K562 (cell line): ENCODE measurements around the gene FCHSD1. TPM values are rescaled to one million over a fixed set of nuclear protein-coding genes. Genes with fewer than 3 reads are reported as not detected.

Experiments used
- E2F6 ChIP-seq, 2 experiments: IDR thresholded peaks; 2 replicates each; pipeline ENCODE4 v1.6.1; 2011; ENCODE audit warnings: borderline replicate concordance in 1 of 2, control low read depth in 1 of 2, low read depth in 1 of 2, low read length in 1 of 2, mild to moderate bottlenecking in 1 of 2, mixed read lengths in 1 of 2, moderate library complexity in 1 of 2; ENCODE audit not compliant: insufficient read depth in 1 of 2, insufficient read length in 1 of 2, poor library complexity in 1 of 2, severe bottlenecking in 1 of 2; ENCODE audit errors: extremely low read depth in 1 of 2
- ETV6 ChIP-seq, 3 experiments: fragments of 150-350 bp in 1 of 3; sonication (generic) in 1 of 3; formaldehyde crosslinking in 1 of 3; IDR thresholded peaks; 2 replicates each; pipeline versions ENCODE4 v1.6.1 to v1.8.0; 2014 to 2022; ENCODE audit warnings: borderline replicate concordance in 2 of 3, low read depth in 2 of 3, antibody characterized with exemption in 1 of 3, low read length in 1 of 3, mild to moderate bottlenecking in 1 of 3, missing genetic modification reagents in 1 of 3
- GATAD2A ChIP-seq: fragments of 450-650 bp; IDR thresholded peaks from 2 replicates; pipeline ENCODE4 v1.6.1; 2017
- MEIS2 ChIP-seq: fragments of 450-650 bp; IDR thresholded peaks from 2 replicates; pipeline ENCODE4 v1.6.1; 2014; ENCODE audit warnings: mild to moderate bottlenecking; ENCODE audit not compliant: partially characterized antibody
- MTA3 ChIP-seq: fragments of 450-650 bp; formaldehyde crosslinking; IDR thresholded peaks from 2 replicates; pipeline ENCODE4 v1.6.1; 2017; ENCODE audit warnings: mild to moderate bottlenecking, borderline replicate concordance
- NR1H2 ChIP-seq: sonication (generic); formaldehyde crosslinking; IDR thresholded peaks from 2 replicates; pipeline ENCODE4 v1.4.0; 2020; ENCODE audit warnings: mild to moderate bottlenecking, missing genetic modification reagents
- RB1 ChIP-seq: fragments of 450-650 bp; IDR thresholded peaks from 2 replicates; pipeline ENCODE4 v1.6.1; 2017; ENCODE audit warnings: low read depth, mild to moderate bottlenecking
- RFX1 ChIP-seq: fragments of 450-650 bp; IDR thresholded peaks from 2 replicates; pipeline ENCODE4 v1.6.1; 2016; ENCODE audit warnings: mild to moderate bottlenecking, moderate library complexity
- SMAD1 ChIP-seq: fragments of 150-350 bp; IDR thresholded peaks from 2 replicates; pipeline ENCODE4 v1.6.1; 2014; ENCODE audit warnings: low read length, low read depth; ENCODE audit not compliant: partially characterized antibody
- SPI1 ChIP-seq: IDR thresholded peaks from 2 replicates; pipeline ENCODE4 v1.6.1; 2011; ENCODE audit warnings: low read depth, low read length, control low read depth, borderline replicate concordance
- TSHZ1 ChIP-seq: fragments of 250-450 bp; sonication (Bioruptor Pico); IDR thresholded peaks from 2 replicates; pipeline ENCODE4 v1.4.0; 2020; ENCODE audit warnings: mild to moderate bottlenecking, moderate library complexity
- ZNF41 ChIP-seq: fragments of 250-450 bp; sonication (Bioruptor Pico); conservative IDR thresholded peaks from 2 replicates; pipeline ENCODE4 v1.4.0; 2020; ENCODE audit warnings: mild to moderate bottlenecking
- ZNF512 ChIP-seq: IDR thresholded peaks from 2 replicates; pipeline ENCODE4 v1.6.1; 2016; ENCODE audit warnings: missing genetic modification characterization, missing compliant biosample characterization
- polyA plus RNA-seq, 8 experiments: library from polyadenylated mRNA; depleted of rRNA in 4 of 8; stranded (reverse) in 5 of 8; unstranded in 3 of 8; fragments of >200 nt; fragmentation: Nextera tagmentation in 2 of 8; fragmentation: Illumina TruSeq in 1 of 8; extraction: Ambion mirVana in 2 of 8; extraction: Trizol in 1 of 8; gene quantifications; 2 replicates each; pipeline versions ENCODE4 v1.2.1 to v1.2.3, GENCODE V29; 2011 to 2014; ENCODE audit warnings: inconsistent platforms in 1 of 8, missing spikeins in 1 of 8
- total RNA-seq, 7 experiments: library from RNA; depleted of rRNA in 6 of 7; stranded (reverse); fragments of >200 nt in 6 of 7; fragmentation: Illumina TruSeq in 2 of 7; extraction: Trizol in 2 of 7; gene quantifications; 2 replicates each; pipeline versions ENCODE4 v1.2.1 to v1.2.3, GENCODE V29; 2011 to 2021; ENCODE audit warnings: low replicate concordance in 1 of 7

The FCHSD1 gene
- total and polyA plus RNA-seq, 9 of the 15 experiments (the other 6 are each of a cell fraction or from before 2014, with no cell fraction given): 0.35 to 37.5 (median 13.6) TPM

- TF ChIP-seq NR1H2 (CRISPR knock-in tag) (no peak), MTA3 (peak; percentile 82; the same call in 1 of the 2 replicates), ZNF512 (no peak), SPI1 (peak; percentile 52; the same call in 1 of the 2 replicates), E2F6 (IDR thresholded peaks at IDR 0.05; ENCODE audit: borderline replicate concordance in 1 of 2, extremely low read depth in 1 of 2, insufficient read depth in 1 of 2, insufficient read length in 1 of 2, low read depth in 1 of 2, low read length in 1 of 2, poor library complexity in 1 of 2, severe bottlenecking in 1 of 2) (no peak), GATAD2A (no peak; the same call in none of the 2 replicates), TSHZ1 (CRISPR knock-in tag) (no peak), SMAD1 (no peak), ZNF41 (no peak), RFX1 (no peak), RB1 (no peak), MEIS2 (peak; percentile 75), ETV6 (IDR thresholded peaks at IDR 0.05; ENCODE audit: borderline replicate concordance in 1 of 2, low read depth in 2 of 2, low read length in 1 of 2) (no peak; a peak in 1 of 4 replicates), ETV6 (CRISPR knock-in tag; IDR thresholded peaks at IDR 0.05; ENCODE audit: borderline replicate concordance) (no peak)
Measured at GRCh38 chr5:141605523-141606277, 45.5 kb downstream of the FCHSD1 start (continued).
